Measurements from ENCODE around the gene ZBED5.

- TF ChIP-seq POLR2A (IDR thresholded peaks at IDR 0.05; ENCODE audit: low read depth, low read length) (no peak), CTCF (conservative IDR thresholded peaks at IDR 0.05; ENCODE audit: low read depth, low read length) (no peak), MAZ (IDR thresholded peaks at IDR 0.05; ENCODE audit: borderline replicate concordance, low read depth, low read length) (no peak), USF2 (IDR thresholded peaks at IDR 0.05; ENCODE audit: low read depth, low read length) (no peak), SMC3 (IDR thresholded peaks at IDR 0.05; ENCODE audit: low read depth, low read length) (no peak), CEBPB (IDR thresholded peaks at IDR 0.05; ENCODE audit: low read depth, low read length) (no peak), RFX5 (IDR thresholded peaks at IDR 0.05; ENCODE audit: low read depth, low read length) (no peak)
These were observed 19.8 kb downstream of the ZBED5 start for GRCh38 chr11:10838083-10838482.
